SK-N-MC (cell line): ENCODE data around the gene GABRB2.
A peak's percentile ranks its signal among the peaks of the same experiment; 100 is the strongest.

Experiments
- DNase-seq: peaks from one replicate; pipeline ENCODE4 v3.0.0-alpha.2; 2011; ENCODE audit warnings: low read depth, low spot score
- H3K27ac ChIP-seq: fragments of 200-600 bp; sonication (generic); 2 replicates; pipeline ENCODE4 v1.5.1; 2016; ENCODE audit warnings: mixed run types
- H3K36me3 ChIP-seq: fragments of 200-600 bp; sonication (generic); 2 replicates; pipeline ENCODE4 v1.6.1; 2017; ENCODE audit warnings: antibody characterized with exemption, low read length, mixed read lengths; ENCODE audit not compliant: insufficient read depth
- H3K4me3 ChIP-seq: fragments of 200-600 bp; sonication (generic); 2 replicates; pipeline ENCODE4 v1.5.1; 2016
- H3K9ac ChIP-seq: fragments of 200-600 bp; sonication (generic); 2 replicates; pipeline ENCODE4 v1.8.0; 2017; ENCODE audit warnings: mixed run types, mixed read lengths; ENCODE audit not compliant: insufficient read length
- H3K9me3 ChIP-seq: fragments of 200-600 bp; sonication (generic); 2 replicates; pipeline ENCODE4 v1.6.1; 2017; ENCODE audit warnings: low read depth, mild to moderate bottlenecking, antibody characterized with exemption, low read length, moderate library complexity, mixed read lengths
- EZH2 ChIP-seq: fragments of 200-600 bp; sonication (generic); IDR thresholded peaks from one replicate; pipeline ENCODE4 v1.6.1; 2017; ENCODE audit warnings: antibody characterized with exemption
- FOXP2 ChIP-seq: optimal IDR thresholded peaks from 2 replicates; pipeline ENCODE3; 2011; ENCODE audit warnings: mild to moderate bottlenecking, moderate library complexity; ENCODE audit not compliant: insufficient read depth; ENCODE audit errors: extremely low read length, control extremely low read depth
- POLR2AphosphoS5 ChIP-seq: IDR thresholded peaks from 2 replicates; pipeline ENCODE4 v1.6.1; 2012; ENCODE audit warnings: mild to moderate bottlenecking, low read depth, low read length, borderline replicate concordance

Gene GABRB2

DNA sequence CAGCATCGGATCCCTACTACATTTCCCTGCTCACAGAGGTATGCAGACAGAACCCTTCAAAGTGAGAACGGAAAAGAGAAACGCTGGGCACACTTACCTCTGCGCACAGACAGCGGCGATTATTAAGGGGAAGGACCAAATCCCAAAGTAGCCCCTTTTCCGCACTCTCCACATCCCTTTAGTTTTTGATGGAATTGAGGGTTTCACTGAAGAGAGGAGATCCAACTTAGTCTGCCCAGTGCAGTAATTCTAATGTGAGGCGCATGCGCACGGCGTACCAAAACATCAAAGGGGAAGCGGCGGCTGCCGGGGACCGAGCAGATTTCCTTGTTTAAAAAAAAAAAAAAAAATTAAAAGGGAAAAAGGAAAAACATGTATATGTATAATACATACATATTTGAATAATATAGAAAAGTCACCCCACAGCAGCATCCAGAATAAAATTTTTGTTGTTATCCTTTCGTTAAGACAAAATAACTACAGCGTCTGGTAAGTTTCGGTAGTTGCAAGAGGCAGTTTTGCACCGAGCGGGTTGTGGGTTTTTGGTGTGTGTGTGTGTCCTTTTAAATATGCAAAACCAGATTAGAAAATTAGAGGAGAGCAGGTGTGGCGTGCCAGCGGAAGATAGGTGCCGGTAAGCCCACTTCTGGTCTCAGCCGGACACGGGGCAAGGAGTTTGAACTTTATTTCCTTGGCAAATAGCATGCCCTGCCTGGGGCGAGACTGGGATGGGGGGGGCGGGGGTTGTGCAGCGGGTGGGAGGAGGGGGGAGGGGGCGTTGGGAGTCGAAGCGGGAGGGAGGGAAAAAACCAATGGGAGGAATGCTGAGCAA is at the start of gene GABRB2:
Gene GABRB2, minus strand, starts transcription at position 256 of the 832 bp plus-strand sequence. Its CDS starts 82 bp downstream, at position 174.
- TF ChIP-seq POLR2AphosphoS5 = no peak
- no peak for TF ChIP-seq FOXP2
- no peak for TF ChIP-seq EZH2
- H3K4me3 ChIP-seq = peak within 1 kb of the TSS; percentile 81
- no peak within 1 kb of the TSS for H3K27ac ChIP-seq

DNA sequence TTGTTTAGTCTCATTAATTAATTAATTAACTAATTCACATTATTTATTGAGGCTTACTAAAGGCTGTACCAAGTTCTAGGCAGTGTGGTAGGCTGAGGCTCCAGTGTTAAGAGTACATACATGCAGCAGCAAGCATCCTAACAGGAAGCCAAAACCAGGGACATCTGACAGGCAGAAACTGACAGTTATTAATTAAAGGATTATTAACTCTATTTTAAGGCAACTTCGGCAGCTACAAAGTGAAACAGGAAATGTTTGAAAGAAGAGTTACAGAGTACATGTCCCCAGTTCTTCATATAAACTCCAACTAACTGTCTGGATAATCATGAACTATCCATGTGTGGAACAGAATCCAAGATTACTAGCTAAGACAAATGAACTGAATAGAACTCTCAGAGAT is 39.3 kb upstream of the GABRB2 start:
- H3K4me3 ChIP-seq = no peak overlapping the region
- H3K27ac ChIP-seq = no peak overlapping the region
- no peak for DNase-seq
- no peaks in the 10 kb centered on the region for H3K9me3 ChIP-seq
- no peaks in the 10 kb centered on the region for H3K36me3 ChIP-seq
- TF ChIP-seq FOXP2 (no peak), EZH2 (no peak), POLR2AphosphoS5 (no peak)
- no peak overlapping the region for H3K9ac ChIP-seq

More for the DNA sequence above, at the start of gene GABRB2:
- H3K9ac ChIP-seq = no peak within 1 kb of the TSS
- no peak for DNase-seq
- no peaks in the 10 kb centered on the region for H3K9me3 ChIP-seq
- no peaks in the 10 kb centered on the region for H3K36me3 ChIP-seq

DNA sequence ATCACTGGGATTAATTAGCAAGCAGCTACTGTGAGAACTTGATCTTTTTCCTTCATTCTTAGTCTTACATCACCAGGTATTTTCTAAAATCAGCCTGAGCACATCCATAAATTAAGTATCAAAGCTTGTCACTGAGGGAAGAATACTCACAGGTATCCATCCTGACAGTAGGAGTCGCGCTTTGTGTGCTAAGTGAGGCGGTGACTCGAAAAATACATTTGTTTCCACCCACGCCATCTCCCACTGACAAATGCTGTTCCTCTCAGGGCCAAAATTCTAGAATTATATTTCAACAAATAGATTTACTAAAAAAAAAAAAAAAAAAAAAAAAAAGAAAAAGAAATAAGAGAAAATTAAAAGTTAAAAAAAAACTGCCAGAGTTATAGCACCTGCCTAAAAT is 34.1 kb upstream of the GABRB2 start:
- Histone ChIP-seq H3K27ac (no peak overlapping the region), H3K4me3 (no peak overlapping the region), H3K36me3 (no peaks in the 10 kb centered on the region), H3K9ac (no peak overlapping the region), H3K9me3 (no peaks in the 10 kb centered on the region)
- TF ChIP-seq POLR2AphosphoS5 = no peak
- TF ChIP-seq FOXP2 = no peak
- DNase-seq = no peak

DNA sequence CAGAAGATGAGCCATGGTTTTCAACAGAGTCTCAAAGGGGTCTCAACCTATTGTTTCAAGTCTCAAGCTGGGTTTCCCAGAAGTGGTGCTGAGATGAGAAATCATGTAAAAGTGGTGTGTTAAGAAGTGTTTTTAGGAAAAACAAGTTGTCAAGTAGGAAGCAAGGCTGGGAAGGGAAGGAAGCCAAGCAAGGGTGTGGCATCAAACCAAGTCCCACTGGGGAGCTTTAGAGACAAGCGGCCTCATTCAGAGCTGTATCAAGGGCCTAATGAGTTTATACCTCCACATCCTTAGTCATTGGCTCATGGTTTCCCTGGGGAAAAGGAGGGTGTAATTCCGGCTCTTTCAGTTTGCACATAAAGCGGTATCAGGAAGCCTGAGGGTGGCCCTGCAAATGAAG is 26.4 kb upstream of the GABRB2 start:
- Histone ChIP-seq H3K9ac (no peak overlapping the region), H3K36me3 (no peaks in the 10 kb centered on the region), H3K27ac (no peak overlapping the region), H3K4me3 (no peak overlapping the region), H3K9me3 (no peaks in the 10 kb centered on the region)
- no peak for DNase-seq
- TF ChIP-seq POLR2AphosphoS5 (no peak), EZH2 (no peak), FOXP2 (no peak)

DNA sequence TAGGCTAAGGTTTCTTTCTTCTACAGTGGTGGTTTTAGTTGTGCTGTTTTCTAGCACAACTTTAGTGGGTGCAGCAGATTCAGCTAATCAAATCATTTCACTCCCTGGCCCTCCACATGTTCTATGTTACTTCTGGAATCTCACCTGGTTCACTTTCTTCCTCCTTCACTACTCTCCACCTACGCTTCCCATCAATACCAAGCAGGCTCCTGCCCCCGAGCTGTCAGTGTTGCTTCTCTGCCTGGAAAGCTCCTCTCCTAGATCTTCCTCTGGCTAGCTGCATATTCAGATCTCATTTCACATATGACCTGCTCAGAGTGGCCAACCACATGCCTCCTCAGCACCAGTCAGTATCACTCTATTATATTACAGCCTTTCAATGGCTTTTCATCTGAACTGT is 19.6 kb upstream of the GABRB2 start:
- no peak for DNase-seq
- Histone ChIP-seq H3K9ac (no peak overlapping the region), H3K27ac (no peak overlapping the region), H3K36me3 (no peaks in the 10 kb centered on the region), H3K9me3 (no peaks in the 10 kb centered on the region), H3K4me3 (no peak overlapping the region)
- no peak for TF ChIP-seq FOXP2
- no peak for TF ChIP-seq POLR2AphosphoS5
- no peak for TF ChIP-seq EZH2

DNA sequence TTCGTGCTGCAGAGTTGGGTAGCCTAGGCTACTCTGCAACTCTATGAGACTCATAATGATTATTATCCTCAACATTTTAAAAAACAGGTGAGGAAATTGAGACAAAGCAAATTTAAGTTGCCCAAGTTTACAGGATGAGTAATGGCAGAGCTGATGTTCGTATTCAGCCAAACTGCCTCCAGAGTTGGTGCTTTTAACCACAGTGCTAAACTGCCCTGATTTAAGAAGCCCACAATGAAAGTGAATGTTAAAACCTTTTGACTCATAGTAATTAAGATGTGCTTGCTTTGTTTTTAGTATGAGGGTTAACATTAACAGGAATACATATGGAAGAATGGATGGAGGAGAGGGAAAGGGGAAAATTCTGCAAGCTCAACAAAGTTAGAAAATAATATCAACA is 15.9 kb upstream of the GABRB2 start:
- Histone ChIP-seq H3K36me3 (no peaks in the 10 kb centered on the region), H3K27ac (no peak overlapping the region), H3K9ac (no peak overlapping the region), H3K9me3 (no peaks in the 10 kb centered on the region), H3K4me3 (no peak overlapping the region)
- no peak for DNase-seq
- TF ChIP-seq POLR2AphosphoS5 = no peak
- no peak for TF ChIP-seq EZH2
- TF ChIP-seq FOXP2 = no peak

DNA sequence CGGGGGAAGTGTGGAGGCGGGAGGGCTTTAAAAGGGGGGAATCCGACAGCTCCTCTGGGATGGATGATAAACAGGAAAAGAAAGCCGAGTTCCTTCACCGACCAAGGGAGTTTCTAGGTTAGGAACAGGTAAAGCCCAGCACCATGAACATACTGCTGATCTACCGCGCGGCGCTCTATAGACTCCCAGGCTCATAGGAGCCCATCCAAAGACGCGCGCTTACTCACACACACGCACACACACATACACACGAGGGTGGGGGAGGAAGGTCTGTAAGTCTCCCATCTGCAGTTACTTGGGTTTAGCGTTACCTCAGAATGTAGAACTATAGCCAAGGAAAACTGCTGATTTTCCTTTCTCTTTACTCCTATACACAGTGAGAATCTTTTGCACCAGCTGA is 2.6 kb upstream of the GABRB2 start:
- no peak for DNase-seq
- Histone ChIP-seq H3K4me3 (no peak overlapping the region), H3K9me3 (no peaks in the 10 kb centered on the region), H3K36me3 (no peaks in the 10 kb centered on the region), H3K27ac (no peak overlapping the region), H3K9ac (no peak overlapping the region)
- no peak for TF ChIP-seq EZH2
- no peak for TF ChIP-seq FOXP2
- no peak for TF ChIP-seq POLR2AphosphoS5

DNA sequence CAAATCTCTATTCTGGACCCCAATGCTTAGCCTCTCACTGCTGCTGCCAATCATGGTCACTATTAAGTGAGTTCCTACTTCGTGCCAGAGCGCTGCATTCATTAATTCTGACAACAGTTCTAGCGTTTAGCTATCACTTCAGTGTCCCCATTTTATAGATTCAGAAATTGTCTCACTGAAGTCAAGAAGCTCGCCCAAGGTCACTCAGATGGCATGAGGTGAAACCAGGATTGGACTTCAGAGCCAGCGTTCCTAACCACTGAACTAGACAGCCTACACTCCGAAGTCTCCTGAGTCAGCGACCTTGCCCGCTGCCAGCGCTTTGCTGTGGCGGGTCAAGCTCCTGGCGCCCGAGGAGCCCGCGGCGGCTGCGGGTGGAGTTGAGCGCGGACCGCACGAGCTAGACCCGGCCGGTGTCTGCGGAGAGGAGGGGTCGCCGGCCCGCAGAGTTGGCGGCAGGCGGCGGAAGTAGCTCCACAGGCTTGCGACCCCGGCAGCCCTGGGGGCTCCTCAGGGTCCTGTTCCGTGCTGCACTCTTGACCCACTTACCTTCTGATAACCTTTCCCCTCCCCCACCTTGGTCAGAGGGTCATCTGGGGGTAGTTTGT is 2.1 kb upstream of the GABRB2 start:
- Histone ChIP-seq H3K36me3 (no peaks in the 10 kb centered on the region), H3K27ac (no peak overlapping the region), H3K9ac (no peak overlapping the region), H3K4me3 (0 out of 2 replicates have a peak overlapping the region, but pooled peaks have one; percentile 81), H3K9me3 (no peaks in the 10 kb centered on the region)
- no peak for TF ChIP-seq EZH2
- no peak for TF ChIP-seq FOXP2
- no peak for TF ChIP-seq POLR2AphosphoS5
- no peak for DNase-seq
